ENCODE data around the gene LURAP1L. TPM values are rescaled to one million over a fixed set of nuclear protein-coding genes. Genes with fewer than 3 reads are reported as not detected.

LURAP1L gene
- total RNA-seq, 1 experiment from 2014 or later, result 0.13 TPM

- no peak for TF ChIP-seq CTCF (conservative IDR thresholded peaks at IDR 0.05)
- Histone ChIP-seq H3K79me2 (ENCODE audit: insufficient read depth, low read length) (no peaks in the 10 kb centered on the region), H4K8ac (replicated peaks; ENCODE audit: insufficient read length, low read depth, low read length) (no peak overlapping the region), H3K9ac (ENCODE audit: extremely low read depth, insufficient read length, low read length) (no peak overlapping the region), H3K79me1 (ENCODE audit: insufficient read depth, low read depth, low read length, poor library complexity, severe bottlenecking) (no peaks in the 10 kb centered on the region), H2BK20ac (ENCODE audit: low read depth, low read length, poor library complexity, severe bottlenecking) (no peak overlapping the region), H3K4me2 (ENCODE audit: insufficient read depth, insufficient read length, low read length) (no peak overlapping the region), H4K91ac (ENCODE audit: insufficient read length, low read depth, low read length) (no peak overlapping the region), H2AK5ac (ENCODE audit: insufficient read length, low read length) (no peak overlapping the region), H3T11ph (ENCODE audit: low read length) (no peak overlapping the region), H3K23me2 (ENCODE audit: insufficient read length, low read depth, low read length, poor library complexity, severe bottlenecking) (no peaks in the 10 kb centered on the region), H3K18ac (ENCODE audit: insufficient read length, low read depth, low read length) (no peak overlapping the region), H2BK12ac (ENCODE audit: insufficient read length, low read depth, low read length) (no peak overlapping the region), H2AFZ (ENCODE audit: low read length) (no peak overlapping the region), H3K23ac (ENCODE audit: insufficient read length, low read depth, low read length) (no peak overlapping the region), H3K27me3 (ENCODE audit: insufficient read depth, low read length) (no peaks in the 10 kb centered on the region), H3K4me1 (ENCODE audit: insufficient read depth, low read length) (no peaks in the 10 kb centered on the region), H3K56ac (ENCODE audit: insufficient read length, low read depth, low read length) (no peak overlapping the region), H2BK120ac (ENCODE audit: low read depth, low read length, poor library complexity, severe bottlenecking) (no peak overlapping the region), H4K20me1 (ENCODE audit: control insufficient read depth, insufficient read depth, insufficient read length) (no peaks in the 10 kb centered on the region), H3K27ac (ENCODE audit: insufficient read length, low read depth, low read length) (no peak overlapping the region), H2BK5ac (ENCODE audit: insufficient read length, low read length) (no peak overlapping the region), H4K5ac (ENCODE audit: insufficient read length, low read depth, low read length) (no peak overlapping the region), H3K4ac (ENCODE audit: low read depth, low read length) (no peak overlapping the region), H2BK15ac (ENCODE audit: low read depth, low read length) (no peak overlapping the region), H3K14ac (ENCODE audit: insufficient read depth, low read length) (no peak overlapping the region), H3K9me3 (ENCODE audit: control insufficient read depth, low read depth, low read length) (no peaks in the 10 kb centered on the region)
- DNase-seq, result no peak
- Mint-ChIP-seq H3K4me3 (no peak overlapping the region), H3K36me3 (ENCODE audit: insufficient read depth in 1 of 3, low read depth in 3 of 3) (no peaks in the 10 kb centered on the region), H3K27me3 (ENCODE audit: low read depth) (no peaks in the 10 kb centered on the region; the same call in 1 of the 2 replicates), H3K4me1 (peaks cover 0 to 2% of the 10 kb centered on the region in 2 experiments; a peak in 1 of 4 replicates), H3K9me3 (no peaks in the 10 kb centered on the region; a peak in 1 of 5 replicates), H3K27ac (no peak overlapping the region)
Measured at GRCh38 chr9:12790001-12790400, 15.2 kb downstream of the LURAP1L start.

Data from H9 (cell line).